HCT116 (cell line): ENCODE measurements around the gene VWA3B. TPM values are rescaled to one million over a fixed set of nuclear protein-coding genes. Genes with fewer than 3 reads are reported as not detected.

Source experiments
- ATAC-seq: fragments of 200-7000 bp; cut with Tn5 transposase; 2 replicates; pipeline ENCODE4 v1.9.1; 2020; ENCODE audit warnings: mild to moderate bottlenecking, moderate library complexity
- BruUV-seq: library from RNA; stranded (reverse); fragments of 400-500 nt; replicated peaks from 2 replicates; lab custom pipeline; 2021; lab: Mats Ljungman, UMichigan
- CTCF ChIA-PET: fragments of 300-600 bp; sonication (Branson Sonifier 250); formaldehyde crosslinking; loops from one replicate; lab custom pipeline; 2021; ENCODE audit warnings: antibody characterized with exemption; lab: Charles Lee
- POLR2A ChIA-PET: fragments of 300-600, 350-600 bp; sonication (Branson Sonifier 250); formaldehyde crosslinking; loops from one replicate; lab custom pipeline; 2021; ENCODE audit warnings: antibody characterized with exemption; lab: Charles Lee
- RAD21 ChIA-PET, 2 experiments: fragments of 300-600 bp; sonication (Branson Sonifier 250); formaldehyde crosslinking; loops; one replicate each; lab custom pipeline; 2023; ENCODE audit warnings: low total read pairs in 2 of 2; ENCODE audit not compliant: uncharacterized antibody in 2 of 2, unreplicated experiment in 2 of 2, low non-redundant PET in 1 of 2; lab: Charles Lee
- DNase-seq: peaks from one replicate; pipeline ENCODE4 v3.0.0-alpha.2; 2010; ENCODE audit warnings: low read depth, low spot score
- H2AFZ ChIP-seq: fragments of 200-600 bp; shearing (Covaris generic), sonication (generic); 2 replicates; pipeline ENCODE4 v1.6.1; 2017; ENCODE audit warnings: low read depth, mixed run types, mixed read lengths, antibody characterized with exemption, low read length; ENCODE audit not compliant: poor library complexity, severe bottlenecking
- H3K27ac ChIP-seq: 2 replicates; pipeline ENCODE4 v1.5.1; 2012; ENCODE audit warnings: low read depth, low read length
- H3K27me3 ChIP-seq: fragments of 200-600 bp; sonication (generic); 2 replicates; pipeline ENCODE4 v1.6.1; 2016; ENCODE audit warnings: mixed run types, low read length, mixed read lengths; ENCODE audit not compliant: insufficient read depth
- H3K36me3 ChIP-seq, 2 experiments: fragments of 200-500 bp in 1 of 2; fragments of 200-600 bp in 1 of 2; sonication (Bioruptor generic) in 1 of 2; sonication (generic) in 1 of 2; 2 replicates each; pipeline versions ENCODE4 v1.5.1 to v1.6.1; 2014 to 2016; ENCODE audit warnings: low read length in 2 of 2, inconsistent platforms in 1 of 2, mixed read lengths in 1 of 2, mixed run types in 1 of 2; ENCODE audit not compliant: insufficient read depth in 2 of 2, control insufficient read depth in 1 of 2
- H3K4me1 ChIP-seq, 2 experiments: fragments of 200-600 bp in 1 of 2; sonication (generic) in 1 of 2; 2 replicates each; pipeline versions ENCODE4 v1.5.1 to v1.6.1; 2012 to 2017; ENCODE audit warnings: low read length in 2 of 2, inconsistent platforms in 1 of 2, mild to moderate bottlenecking in 1 of 2, mixed read lengths in 1 of 2, mixed run types in 1 of 2, moderate library complexity in 1 of 2; ENCODE audit not compliant: insufficient read depth in 2 of 2, control insufficient read depth in 1 of 2
- H3K4me2 ChIP-seq: fragments of 200-600 bp; sonication (generic); 2 replicates; pipeline ENCODE4 v1.6.1; 2017; ENCODE audit warnings: mixed run types, low read length, mixed read lengths
- H3K4me3 ChIP-seq, 2 experiments: fragments of 200-600 bp in 1 of 2; sonication (generic) in 1 of 2; replicated peaks in 1 of 2; 2 replicates each; pipeline ENCODE4 v1.5.1; 2011 to 2016; ENCODE audit warnings: low read length in 2 of 2, control low read depth in 1 of 2, low read depth in 1 of 2, mild to moderate bottlenecking in 1 of 2, mixed read lengths in 1 of 2, mixed run types in 1 of 2
- H3K79me2 ChIP-seq: fragments of 200-600 bp; sonication (generic); 2 replicates; pipeline ENCODE4 v1.6.1; 2017; ENCODE audit warnings: mild to moderate bottlenecking, mixed run types, low read length, moderate library complexity, mixed read lengths; ENCODE audit not compliant: insufficient read depth
- H3K9ac ChIP-seq: fragments of 200-600 bp; sonication (generic); 2 replicates; pipeline ENCODE4 v1.6.1; 2016; ENCODE audit warnings: low read length, mixed read lengths
- H3K9me2 ChIP-seq: fragments of 200-600 bp; sonication (generic), shearing (Covaris generic); 2 replicates; pipeline ENCODE4 v1.6.1; 2017; ENCODE audit warnings: mixed run types, mild to moderate bottlenecking, moderate library complexity; ENCODE audit not compliant: insufficient read depth
- H3K9me3 ChIP-seq, 2 experiments: fragments of 200-500 bp in 1 of 2; fragments of 200-600 bp in 1 of 2; sonication (Bioruptor generic) in 1 of 2; sonication (generic) in 1 of 2; 2 replicates each; pipeline ENCODE4 v1.6.1; 2014 to 2017; ENCODE audit warnings: low read length in 2 of 2, mixed read lengths in 2 of 2, inconsistent platforms in 1 of 2, low read depth in 1 of 2, mild to moderate bottlenecking in 1 of 2, mixed run types in 1 of 2, moderate library complexity in 1 of 2; ENCODE audit not compliant: control insufficient read depth in 1 of 2, insufficient read depth in 1 of 2
- H4K20me1 ChIP-seq: fragments of 200-600 bp; sonication (generic), shearing (Covaris generic); 2 replicates; pipeline ENCODE4 v1.6.1; 2017; ENCODE audit warnings: mixed run types, mild to moderate bottlenecking, moderate library complexity; ENCODE audit not compliant: insufficient read depth
- ATF3 ChIP-seq: IDR thresholded peaks from 2 replicates; pipeline ENCODE4 v1.6.1; 2012
- CBX3 ChIP-seq: IDR thresholded peaks from 2 replicates; pipeline ENCODE4 v1.6.1; 2012; ENCODE audit warnings: low read depth
- EGR1 ChIP-seq: IDR thresholded peaks from 2 replicates; pipeline ENCODE4 v1.6.1; 2012; ENCODE audit warnings: low read depth
- ELF1 ChIP-seq: IDR thresholded peaks from 2 replicates; pipeline ENCODE4 v1.6.1; 2012; ENCODE audit warnings: low read depth, borderline replicate concordance
- EZH2 ChIP-seq: fragments of 200-600 bp; sonication (generic); IDR thresholded peaks from 2 replicates; pipeline ENCODE4 v1.6.1; 2017; ENCODE audit warnings: antibody characterized with exemption, mixed run types
- POLR2A ChIP-seq: IDR thresholded peaks from 2 replicates; pipeline ENCODE4 v1.7.0; 2011; ENCODE audit warnings: borderline replicate concordance; ENCODE audit not compliant: insufficient read depth, insufficient read length; ENCODE audit errors: extremely low read depth
- POLR2AphosphoS5 ChIP-seq: IDR thresholded peaks from 2 replicates; pipeline ENCODE4 v1.6.1; 2011; ENCODE audit warnings: mild to moderate bottlenecking, low read depth, low read length, moderate library complexity
- RAD21 ChIP-seq: IDR thresholded peaks from 2 replicates; pipeline ENCODE4 v1.6.1; 2012; ENCODE audit warnings: low read depth, mild to moderate bottlenecking
- REST ChIP-seq: IDR thresholded peaks from 2 replicates; pipeline ENCODE4 v1.6.1; 2012; ENCODE audit warnings: low read depth
- YY1 ChIP-seq: IDR thresholded peaks from 2 replicates; pipeline ENCODE4 v1.6.1; 2011; ENCODE audit warnings: low read length, low read depth, moderate library complexity, mild to moderate bottlenecking; ENCODE audit not compliant: insufficient replicate concordance; ENCODE audit errors: extremely low read depth
- ZBTB33 ChIP-seq: IDR thresholded peaks from 2 replicates; pipeline ENCODE4 v1.6.1; 2011; ENCODE audit warnings: mild to moderate bottlenecking, low read length, moderate library complexity; ENCODE audit not compliant: insufficient replicate concordance; ENCODE audit errors: extremely low read depth
- intact Hi-C: fragments of 100-400 bp; cut with micrococcal nuclease; formaldehyde crosslinking; loops from 2 replicates; pipeline ENCODE4 v1.10.0; 2022
- total RNA-seq: library from RNA; stranded (reverse); gene quantifications from one replicate; pipeline ENCODE4 v1.2.1, GENCODE V29; 2021; ENCODE audit not compliant: unreplicated experiment

VWA3B gene
- total RNA-seq, 1 experiment from 2014 or later: 0.47 TPM

GRCh38 chr2:98170076-98170475 is 83.1 kb downstream of the VWA3B start:
- H3K27me3 ChIP-seq: no peaks in the 10 kb centered on the region
- RAD21 ChIA-PET: no interaction called here
- H3K79me2 ChIP-seq: no peaks in the 10 kb centered on the region
- no peak for DNase-seq
- no peak overlapping the region for H3K4me2 ChIP-seq
- H4K20me1 ChIP-seq: no peaks in the 10 kb centered on the region
- H3K9ac ChIP-seq: no peak overlapping the region
- intact Hi-C loops: no loop called here
- no peak overlapping the region for H2AFZ ChIP-seq
- no peak overlapping the region for H3K27ac ChIP-seq
- ATAC-seq: no peak
- no peaks in the 10 kb centered on the region for H3K4me1 ChIP-seq
- BruUV-seq: no TSS peak
- H3K9me2 ChIP-seq: no peaks in the 10 kb centered on the region
- POLR2A ChIA-PET: no interaction called here
- no peak overlapping the region for H3K4me3 ChIP-seq
- H3K9me3 ChIP-seq: no peaks in the 10 kb centered on the region
- CTCF ChIA-PET: no interaction called here
- TF ChIP-seq POLR2AphosphoS5 (no peak), ATF3 (no peak), YY1 (no peak), EGR1 (no peak), ZBTB33 (no peak), REST (no peak), POLR2A (no peak), ELF1 (no peak), RAD21 (no peak), EZH2 (no peak), CBX3 (no peak)
- no peaks in the 10 kb centered on the region for H3K36me3 ChIP-seq
